HG03045 (cell line): Measurements from ENCODE around the gene PISD.
A peak's percentile ranks its signal among the peaks of the same experiment; 100 is the strongest.
"Not testable (repeated sequence)": the region's sequence is repeated elsewhere in the genome, so short reads cannot be mapped to it uniquely, and the experiment has no call there.

ENCODE experiments used
- ATAC-seq: cut with Tn5 transposase; IDR thresholded peaks from one replicate; pipeline ENCODE4 v1.9.1; 2021; ENCODE audit warnings: mild to moderate bottlenecking, moderate library complexity; ENCODE audit not compliant: unreplicated experiment

Gene PISD

GRCh38 chr22:31661851-31662667 is at the start of gene PISD:
Gene PISD, minus strand, starts transcription at chr22:31662215. Its CDS starts 7 bp downstream, at chr22:31662208.
- peak; percentile 79 for ATAC-seq

GRCh38 chr22:31711226-31711625 is 49.2 kb upstream of the PISD start:
- not testable (repeated sequence) for ATAC-seq

GRCh38 chr22:31707519-31707918 is 45.5 kb upstream of the PISD start:
- ATAC-seq, result no peak

- ATAC-seq, result no peak
Observed at GRCh38 chr22:31695423-31695822, 33.4 kb upstream of the PISD start.

GRCh38 chr22:31694046-31694445 is 32.0 kb upstream of the PISD start:
- not testable (repeated sequence) for ATAC-seq

GRCh38 chr22:31692186-31692886 is 30.3 kb upstream of the PISD start:
- ATAC-seq, result no peak

GRCh38 chr22:31691408-31691807 is 29.4 kb upstream of the PISD start:
- ATAC-seq, result no peak

GRCh38 chr22:31683181-31684105 is 21.4 kb upstream of the PISD start:
- no peak for ATAC-seq

GRCh38 chr22:31682751-31683150 is 20.7 kb upstream of the PISD start:
- ATAC-seq, result no peak

GRCh38 chr22:31681349-31682345 is 19.6 kb upstream of the PISD start:
- no peak for ATAC-seq

GRCh38 chr22:31680861-31681341 is 18.9 kb upstream of the PISD start:
- ATAC-seq, result no peak

GRCh38 chr22:31678748-31679147 is 16.7 kb upstream of the PISD start:
- no peak for ATAC-seq

- ATAC-seq, result peak; percentile 94
Observed at GRCh38 chr22:31676700-31677099, 14.7 kb upstream of the PISD start.

- not testable (repeated sequence) for ATAC-seq
Observed at GRCh38 chr22:31674219-31674618, 12.2 kb upstream of the PISD start.

- ATAC-seq, result not testable (repeated sequence)
Observed at GRCh38 chr22:31668849-31669248, 6.8 kb upstream of the PISD start.

- ATAC-seq, result no peak
Observed at GRCh38 chr22:31662668-31663037, 638 bp upstream of the PISD start.

- ATAC-seq, result peak; percentile 18
Observed at GRCh38 chr22:31660860-31661341, 1.1 kb downstream of the PISD start.

- ATAC-seq, result no peak
Observed at GRCh38 chr22:31659246-31659645, 2.8 kb downstream of the PISD start.

- ATAC-seq, result no peak
Observed at GRCh38 chr22:31654408-31654807, 7.6 kb downstream of the PISD start.

- no peak for ATAC-seq
Observed at GRCh38 chr22:31653944-31654343, 8.1 kb downstream of the PISD start.
